A549 (cell line): Measurements from ENCODE around the gene ARID1B.

Experiments
- MAX ChIP-seq: IDR thresholded peaks from 2 replicates; pipeline ENCODE4 v1.6.1; 2012
- MYC ChIP-seq: IDR thresholded peaks from 2 replicates; pipeline ENCODE4 v1.6.1; 2012; ENCODE audit warnings: mild to moderate bottlenecking, inconsistent platforms, low read length, improper control_type of control experiment, borderline replicate concordance

GRCh38 chr6:156850353-156850752, 73.2 kb downstream of the ARID1B start:
- TF ChIP-seq MAX (no peak), MYC (no peak)
